HG03469 (cell line): Measurements from ENCODE around the gene OR2Y1.
"Not testable (repeated sequence)": the region's sequence is repeated elsewhere in the genome, so short reads cannot be mapped to it uniquely, and the experiment has no call there.

Experiments used
- ATAC-seq: cut with Tn5 transposase; IDR thresholded peaks from one replicate; pipeline ENCODE4 v1.9.1; 2021; ENCODE audit warnings: mild to moderate bottlenecking, moderate library complexity, moderate number of reproducible peaks; ENCODE audit not compliant: unreplicated experiment

The OR2Y1 gene

GRCh38 chr5:180740953-180741352 lies 1.1 kb upstream of the OR2Y1 start:
- ATAC-seq: not testable (repeated sequence)

DNA sequence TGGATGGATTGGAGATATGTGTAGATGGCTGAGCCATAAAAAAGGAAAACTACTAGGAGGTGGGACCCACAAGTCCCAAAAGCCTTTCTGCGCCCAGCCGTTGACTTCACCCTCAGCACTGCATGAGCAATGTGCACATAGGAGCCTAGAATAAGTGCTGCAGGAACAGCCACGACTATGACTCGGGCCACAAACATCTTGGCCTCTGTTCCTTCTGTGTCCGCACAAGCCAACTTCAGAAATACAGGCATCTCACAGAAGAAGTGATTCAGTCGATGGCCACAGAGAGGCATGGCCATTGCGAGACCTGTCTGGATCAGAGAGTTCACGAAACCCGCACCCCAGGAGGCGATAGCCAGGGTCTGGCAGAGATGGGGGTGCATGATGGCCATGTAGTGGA lies 587 bp downstream of the OR2Y1 start:
- ATAC-seq: no peak

- no peak for ATAC-seq
These were observed 3.3 kb downstream of the OR2Y1 start for GRCh38 chr5:180736536-180736935.

DNA sequence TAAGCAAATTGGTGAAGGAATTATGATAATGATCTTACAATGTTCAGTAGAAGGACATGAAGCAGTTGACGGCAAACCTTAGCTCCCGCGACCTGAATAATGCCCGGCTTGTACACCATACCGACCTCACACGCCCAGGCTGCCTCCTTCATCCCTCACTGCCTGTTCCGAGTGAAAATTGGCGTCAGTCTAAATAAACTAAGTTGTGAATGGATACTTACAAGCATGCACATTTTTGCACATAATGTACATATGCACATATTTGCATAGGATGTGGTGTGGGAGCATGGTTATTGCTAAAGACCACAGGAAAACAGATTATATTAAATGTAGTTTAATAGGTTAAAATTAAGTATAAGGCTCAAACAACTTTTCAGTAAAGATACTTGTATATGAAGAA lies 14.9 kb downstream of the OR2Y1 start:
- no peak for ATAC-seq

- no peak for ATAC-seq
These were observed 15.9 kb downstream of the OR2Y1 start for GRCh38 chr5:180723936-180724335.

GRCh38 chr5:180720486-180720885 lies 19.4 kb downstream of the OR2Y1 start:
- ATAC-seq: no peak

- no peak for ATAC-seq
These were observed 20.1 kb downstream of the OR2Y1 start for GRCh38 chr5:180719781-180720180.

DNA sequence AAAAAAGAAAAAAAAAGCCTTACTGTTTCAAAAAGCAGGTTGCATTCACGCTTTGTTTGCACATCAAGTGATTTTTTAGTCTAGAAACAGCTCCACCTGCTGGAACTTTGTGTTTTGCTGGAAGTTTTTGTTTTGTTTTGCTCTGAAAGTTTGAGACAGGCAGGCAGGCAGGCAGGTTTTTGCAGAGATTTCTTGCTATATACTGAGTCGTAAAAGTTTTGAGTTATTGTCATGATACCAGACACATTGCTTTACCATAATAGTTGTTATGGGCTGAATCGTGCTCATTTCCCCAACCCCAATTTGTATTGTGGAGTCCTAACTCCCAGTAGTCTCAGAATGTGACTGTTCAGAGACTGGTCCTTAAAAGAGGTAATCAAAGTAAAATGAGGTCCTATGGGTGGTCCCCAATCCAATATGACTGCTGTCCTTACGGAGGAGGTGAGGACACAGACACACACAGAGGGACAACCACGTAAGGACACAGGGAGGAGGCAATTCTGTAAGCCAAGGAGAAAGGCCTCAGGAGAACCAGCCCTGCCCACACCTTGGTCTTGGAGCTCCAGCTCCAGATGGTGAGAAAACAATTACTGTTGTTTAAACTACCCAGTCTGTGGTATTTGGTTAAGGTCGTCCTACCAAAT lies 20.9 kb downstream of the OR2Y1 start:
- no peak for ATAC-seq

DNA sequence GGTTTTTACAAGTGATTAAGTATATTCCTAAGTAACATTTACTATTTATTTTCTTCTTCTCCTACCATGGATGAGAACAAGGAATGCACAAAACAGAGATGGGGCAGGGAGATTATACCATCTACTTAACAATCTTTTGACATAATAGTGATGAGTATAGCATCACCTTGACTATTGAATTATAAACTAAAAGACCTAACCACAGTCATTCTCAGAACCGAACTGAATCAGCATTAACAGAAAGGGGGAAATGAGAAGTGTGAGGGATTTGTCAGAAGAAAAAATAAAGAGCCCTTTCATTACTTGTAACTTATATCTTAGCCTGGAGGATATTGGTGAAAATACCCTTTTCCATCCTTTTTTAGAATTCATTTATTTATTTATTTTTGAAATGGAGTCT lies 21.9 kb downstream of the OR2Y1 start:
- ATAC-seq: no peak

- ATAC-seq: no peak
These were observed 35.5 kb downstream of the OR2Y1 start for GRCh38 chr5:180704362-180704761.

DNA sequence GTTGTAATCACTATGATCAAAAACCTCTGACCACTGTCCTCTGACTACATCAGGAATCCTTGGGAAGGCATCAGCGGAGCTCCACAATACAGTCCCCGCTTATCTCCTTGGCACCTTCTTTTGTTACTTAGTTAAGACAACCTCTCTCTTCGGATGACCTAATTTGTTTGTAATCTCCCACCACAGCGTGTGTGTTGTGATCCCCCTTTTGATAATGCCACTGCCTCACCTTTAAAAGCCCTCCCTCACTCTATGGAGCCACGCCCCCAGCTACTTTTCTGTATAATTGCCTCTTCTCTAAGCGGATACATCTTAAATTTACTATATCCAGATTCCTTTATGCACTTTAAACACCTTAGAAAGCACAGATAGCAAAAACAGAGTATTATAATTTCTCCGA lies 35.9 kb downstream of the OR2Y1 start:
- no peak for ATAC-seq

- not testable (repeated sequence) for ATAC-seq
These were observed 36.5 kb downstream of the OR2Y1 start for GRCh38 chr5:180703371-180703770.

DNA sequence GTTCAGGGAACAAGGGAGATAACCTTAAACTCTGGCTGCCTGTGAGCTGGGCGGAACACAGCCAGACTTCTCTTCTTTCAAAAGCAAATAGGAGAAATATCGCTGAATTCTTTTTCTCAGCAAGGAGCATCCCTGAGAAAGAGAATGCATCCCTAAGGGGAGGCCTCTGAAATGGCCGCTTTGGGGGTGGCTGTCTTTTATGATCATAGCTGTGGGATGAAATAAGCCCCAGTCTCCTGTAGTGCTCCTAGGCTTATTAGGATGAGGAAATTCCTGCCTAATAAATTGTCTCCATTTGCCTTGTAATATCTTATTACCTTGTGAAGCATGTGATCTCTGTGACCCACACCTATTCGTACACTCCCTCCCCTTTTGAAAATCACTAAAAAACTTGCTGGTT lies 39.4 kb downstream of the OR2Y1 start:
- ATAC-seq: not testable (repeated sequence)

GRCh38 chr5:180699042-180699441 lies 40.8 kb downstream of the OR2Y1 start:
- no peak for ATAC-seq

- no peak for ATAC-seq
These were observed 43.7 kb downstream of the OR2Y1 start for GRCh38 chr5:180696116-180696515.

DNA sequence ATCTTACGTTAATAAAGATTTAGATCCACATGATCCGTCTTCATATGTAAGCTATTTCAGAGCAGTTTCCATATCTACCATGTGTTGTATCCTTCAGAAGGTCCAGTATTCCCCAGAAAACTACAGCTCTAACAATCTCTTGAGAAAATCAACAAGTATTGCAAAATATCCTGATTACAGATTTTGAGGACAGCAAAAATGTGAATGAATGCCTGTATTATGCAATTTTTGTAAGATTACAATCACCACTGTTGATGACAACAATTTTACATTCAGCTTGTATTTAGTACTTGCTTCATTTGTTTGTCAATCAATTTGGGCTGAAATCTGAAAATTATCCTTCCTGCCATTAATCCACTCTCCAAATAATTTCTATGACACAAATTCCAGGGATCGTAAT lies 47.4 kb downstream of the OR2Y1 start:
- ATAC-seq: no peak

DNA sequence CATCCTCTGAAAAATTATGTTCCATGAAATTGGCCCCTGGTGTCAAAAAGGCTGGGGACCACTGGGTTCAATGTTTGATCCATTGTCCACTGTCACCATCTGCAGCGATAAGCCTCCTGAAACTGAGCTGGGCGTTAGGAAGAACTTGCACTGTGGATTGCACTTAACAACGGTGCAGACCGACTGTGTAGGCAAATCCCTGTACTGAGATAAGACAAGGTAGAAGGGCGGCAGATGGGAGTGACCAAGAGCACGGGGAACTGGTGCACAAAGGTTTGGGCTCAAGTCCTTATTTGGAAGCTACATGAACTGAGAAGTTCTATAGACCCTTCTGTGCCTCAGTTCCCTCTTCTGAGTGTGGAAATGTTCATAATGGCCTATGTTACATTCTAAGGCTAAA lies 48.8 kb downstream of the OR2Y1 start:
- no peak for ATAC-seq

GRCh38 chr5:180690562-180690961 lies 49.3 kb downstream of the OR2Y1 start:
- ATAC-seq: no peak

- ATAC-seq: no peak
These were observed 50.1 kb downstream of the OR2Y1 start for GRCh38 chr5:180689775-180690174.
